GM19043 (cell line): ENCODE data around the gene ZCCHC24.
"Not testable (repeated sequence)": the region's sequence is repeated elsewhere in the genome, so short reads cannot be mapped to it uniquely, and the experiment has no call there.

Experiments used
- ATAC-seq: cut with Tn5 transposase; IDR thresholded peaks from one replicate; pipeline ENCODE4 v1.9.1; 2021; ENCODE audit warnings: low read depth; ENCODE audit not compliant: unreplicated experiment

Gene ZCCHC24

GRCh38 chr10:79447911-79448731 is 2.7 kb upstream of the ZCCHC24 start:
- no peak for ATAC-seq

- ATAC-seq, result not testable (repeated sequence)
These were observed 1.8 kb upstream of the ZCCHC24 start for GRCh38 chr10:79447249-79447648.

- no peak for ATAC-seq
These were observed 1.3 kb upstream of the ZCCHC24 start for GRCh38 chr10:79446758-79447084.

GRCh38 chr10:79445977-79446757 is 743 bp upstream of the ZCCHC24 start:
- peak; percentile 2 for ATAC-seq

GRCh38 chr10:79444199-79445119 is 965 bp downstream of the ZCCHC24 start:
- no peak for ATAC-seq

GRCh38 chr10:79443338-79444198 is 1.9 kb downstream of the ZCCHC24 start:
- no peak for ATAC-seq

GRCh38 chr10:79442171-79443040 is 3.0 kb downstream of the ZCCHC24 start:
- no peak for ATAC-seq

- no peak for ATAC-seq
These were observed 4.0 kb downstream of the ZCCHC24 start for GRCh38 chr10:79441433-79441832.

- ATAC-seq, result no peak
These were observed 5.1 kb downstream of the ZCCHC24 start for GRCh38 chr10:79440281-79440680.

GRCh38 chr10:79438699-79439085 is 6.7 kb downstream of the ZCCHC24 start:
- no peak for ATAC-seq

GRCh38 chr10:79438021-79438698 is 7.3 kb downstream of the ZCCHC24 start:
- no peak for ATAC-seq

GRCh38 chr10:79437111-79437814 is 8.2 kb downstream of the ZCCHC24 start:
- no peak for ATAC-seq

GRCh38 chr10:79436850-79437103 is 8.6 kb downstream of the ZCCHC24 start:
- no peak for ATAC-seq

GRCh38 chr10:79436066-79436849 is 9.2 kb downstream of the ZCCHC24 start:
- ATAC-seq, result no peak

- ATAC-seq, result no peak
These were observed 10.0 kb downstream of the ZCCHC24 start for GRCh38 chr10:79435271-79436065.

- ATAC-seq, result no peak
These were observed 10.6 kb downstream of the ZCCHC24 start for GRCh38 chr10:79434821-79435251.
